ENCODE results near the gene SBNO2.

Gene SBNO2

DNA sequence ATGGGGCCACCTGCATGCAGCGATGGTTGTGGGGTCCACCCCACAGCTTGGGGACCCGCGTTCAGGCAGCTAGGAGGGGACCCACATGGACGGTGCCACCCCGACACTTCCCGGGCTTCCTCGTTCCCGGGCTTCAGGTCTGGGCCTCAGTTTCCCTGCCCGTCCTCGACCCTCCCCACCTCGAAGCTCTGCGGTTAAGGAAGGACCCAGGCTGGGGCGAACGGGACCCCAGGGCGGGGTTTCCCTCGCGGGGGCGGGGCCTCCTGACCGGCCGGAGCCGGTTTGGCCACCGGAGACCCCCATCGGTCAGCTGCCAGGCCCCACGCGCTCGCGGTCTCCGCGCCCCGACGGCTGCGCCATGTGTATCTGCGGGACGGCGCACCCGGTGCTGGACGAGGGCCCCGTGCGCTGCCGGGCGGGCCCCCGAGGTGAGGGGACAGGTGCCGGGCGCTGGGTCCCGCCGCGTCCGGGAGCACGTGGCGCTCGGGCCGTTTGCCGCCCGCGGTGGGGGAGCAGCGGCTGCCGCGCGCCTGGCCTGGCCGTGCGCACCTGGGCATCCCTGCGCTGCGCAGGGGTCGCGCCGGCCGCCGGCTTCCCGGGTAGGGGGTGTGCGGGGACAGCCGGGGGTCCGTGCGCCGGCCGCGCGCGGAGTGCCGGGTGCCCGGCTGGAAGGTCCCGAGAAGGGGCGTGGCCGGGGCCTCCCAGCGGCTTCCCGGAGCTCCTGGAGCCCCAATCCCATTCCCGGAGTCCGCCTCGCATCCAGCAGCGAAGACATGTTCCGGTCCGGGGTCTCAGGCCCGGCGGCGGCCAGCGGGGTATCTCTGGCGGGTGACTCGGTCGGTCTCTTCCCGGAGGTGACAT is 102.9 kb downstream of the SBNO2 start:
- DNase-seq, result no peak

DNA sequence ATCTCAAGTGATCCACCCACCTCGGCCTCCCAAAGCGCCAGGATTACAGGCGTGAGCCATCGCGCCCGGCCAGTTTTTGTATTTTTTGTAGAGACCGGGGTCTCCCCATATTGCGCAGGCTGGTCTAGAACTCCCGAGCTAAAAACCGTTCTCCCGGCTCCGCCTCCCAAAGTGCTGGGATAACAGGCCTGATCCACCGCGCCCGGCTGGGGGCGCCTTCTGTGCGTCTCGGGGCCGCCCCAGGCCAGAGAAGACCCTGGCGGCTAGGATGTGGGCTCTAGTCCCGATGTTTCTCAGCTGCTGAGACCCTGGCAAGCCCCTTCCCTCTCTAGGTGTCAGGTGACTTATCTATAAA is 103.5 kb downstream of the SBNO2 start:
- no peak for DNase-seq

DNA sequence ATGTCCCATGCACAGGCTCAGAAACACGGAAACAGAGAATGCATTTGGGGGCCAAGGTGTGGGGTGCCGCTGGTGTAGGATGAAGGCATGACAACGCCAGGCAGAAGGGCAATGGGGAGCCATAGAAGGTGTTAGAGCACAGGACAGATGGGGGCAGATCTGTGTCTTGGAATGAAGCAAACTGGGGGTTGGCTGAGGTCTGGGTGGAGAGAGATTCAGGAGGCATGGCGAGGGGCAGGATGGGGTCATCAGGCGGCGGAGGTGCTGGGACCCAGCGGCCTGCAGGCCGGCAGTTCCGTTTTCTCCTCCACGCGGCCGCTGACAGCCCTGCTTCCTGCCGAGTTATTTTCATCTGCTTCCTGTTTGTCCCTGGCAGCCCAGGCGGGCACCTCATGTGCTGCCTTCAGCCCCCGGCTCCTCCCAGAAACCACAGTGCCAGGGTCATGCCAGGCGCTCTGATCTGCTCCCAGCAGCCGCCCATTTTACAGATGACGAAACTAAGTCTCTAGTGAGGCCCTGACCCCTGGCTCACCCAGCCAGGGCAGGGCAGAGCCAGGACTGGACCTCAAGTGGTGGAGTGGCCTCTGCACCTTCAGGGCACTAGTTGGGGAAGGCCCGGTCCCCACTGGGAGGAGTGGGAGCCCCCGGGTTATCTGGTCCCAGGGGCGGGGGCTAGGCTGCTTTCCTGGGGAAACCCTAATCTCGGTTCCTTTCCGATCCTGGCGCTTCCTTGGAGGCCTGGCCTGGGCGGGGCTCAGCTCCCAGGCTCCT is 104.9 kb downstream of the SBNO2 start:
- no peak for DNase-seq

DNA sequence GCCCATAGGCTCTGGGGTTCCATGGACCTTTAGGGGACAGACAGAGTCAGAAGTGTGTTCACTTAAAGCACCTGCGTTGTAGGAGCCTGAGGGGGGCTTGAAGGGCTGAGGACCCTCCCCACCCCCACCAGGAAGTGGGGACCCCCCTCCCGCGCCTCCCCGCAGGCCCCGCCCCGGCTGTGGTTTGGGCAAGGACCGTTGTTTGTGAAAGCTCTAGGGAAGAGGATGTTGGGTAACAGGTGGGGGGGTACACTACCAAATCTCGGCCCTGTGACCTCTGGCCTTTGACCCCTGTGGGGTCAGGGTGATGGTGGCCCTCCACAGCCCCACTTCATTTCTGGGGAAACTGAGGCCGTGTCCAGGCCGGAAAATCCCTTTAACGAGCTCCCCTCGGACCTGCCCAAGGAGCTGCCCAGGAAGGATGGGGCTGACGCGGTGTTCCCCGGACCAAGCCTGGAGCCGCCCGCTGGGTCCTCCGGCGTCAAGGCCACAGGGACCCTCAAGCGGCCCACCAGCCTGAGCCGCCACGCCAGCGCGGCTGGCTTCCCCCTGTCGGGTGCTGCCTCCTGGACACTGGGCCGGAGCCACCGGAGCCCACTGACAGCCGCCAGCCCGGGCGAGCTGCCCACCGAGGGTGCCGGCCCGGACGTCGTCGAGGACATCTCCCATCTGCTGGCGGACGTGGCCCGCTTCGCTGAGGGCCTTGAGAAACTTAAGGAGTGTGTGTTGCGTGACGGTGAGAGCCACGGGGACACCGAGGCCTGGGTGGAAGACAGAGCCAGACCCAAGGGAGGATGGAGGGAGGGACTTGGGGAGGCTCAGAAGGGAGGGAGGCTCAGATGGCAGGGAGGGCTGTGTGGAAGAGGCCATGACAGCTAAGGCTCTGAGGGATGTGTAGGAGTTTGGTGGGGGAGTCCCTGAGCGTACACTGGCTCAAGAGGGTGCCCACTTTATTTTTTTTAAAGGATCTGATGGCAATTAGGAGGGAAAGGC is 105.8 kb downstream of the SBNO2 start:
- no peak for DNase-seq

DNA sequence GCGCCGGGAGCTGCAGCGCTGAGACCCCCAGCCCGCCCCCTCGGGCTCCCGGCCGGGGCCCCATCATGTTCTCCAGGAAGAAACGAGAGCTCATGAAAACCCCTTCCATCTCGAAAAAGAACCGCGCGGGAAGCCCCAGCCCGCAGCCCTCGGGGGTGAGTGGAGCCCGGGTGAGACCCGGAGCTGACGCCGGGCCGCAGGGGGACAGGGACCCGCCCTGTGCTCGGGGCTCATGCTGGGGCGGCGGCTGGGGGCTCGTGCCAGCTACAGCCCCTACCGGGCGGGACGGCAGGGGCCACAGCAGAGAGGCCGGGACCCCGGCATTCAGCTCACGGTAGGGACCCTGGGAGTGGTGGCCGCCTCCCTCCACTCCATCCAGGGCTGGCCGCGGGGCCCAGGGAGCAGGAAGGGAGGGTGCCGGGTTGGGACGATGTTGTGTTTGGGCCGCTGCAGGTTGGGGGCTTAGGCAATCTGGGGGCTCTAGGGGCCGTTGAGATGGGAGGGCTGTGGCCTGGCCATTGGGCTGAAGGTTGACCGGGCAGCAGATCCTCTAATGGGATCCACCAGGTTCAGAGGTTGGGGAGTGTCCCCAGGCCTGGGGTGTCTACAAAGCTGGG is 106.6 kb downstream of the SBNO2 start:
- DNase-seq, result no peak

DNA sequence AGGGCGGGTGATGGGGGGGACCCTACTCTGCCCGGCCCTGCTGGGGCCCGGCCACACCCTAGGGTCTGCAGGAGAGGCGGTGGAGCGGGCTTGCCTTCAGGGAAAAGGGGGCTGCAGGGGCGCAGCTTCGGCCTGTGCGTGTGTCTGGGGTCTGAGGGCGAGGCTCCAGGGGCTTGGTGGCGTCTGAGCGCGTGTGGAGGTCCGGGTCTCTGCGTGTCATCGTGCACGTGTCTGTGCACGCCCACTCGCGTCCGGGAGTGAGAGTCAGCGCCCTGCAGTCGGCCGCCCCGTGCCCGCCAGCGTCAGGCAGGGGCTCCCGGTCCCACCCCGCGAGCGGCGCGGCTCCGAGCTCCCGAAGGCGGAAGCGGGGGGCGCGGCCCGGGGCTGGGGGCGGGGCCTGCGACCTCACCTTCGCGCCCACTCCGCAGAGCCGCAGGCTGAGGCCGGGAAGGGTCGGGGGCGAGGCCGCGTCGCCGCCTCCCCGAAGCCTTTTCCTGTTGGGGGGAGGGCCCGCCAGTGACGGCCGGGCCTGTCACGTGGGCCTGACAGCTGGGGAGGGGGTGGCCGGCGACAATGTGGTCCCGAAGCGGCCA is 107.2 kb downstream of the SBNO2 start, which contains the start of gene ARHGAP45:
ARHGAP45 (plus strand) TSS at position 420 of the 593 bp plus-strand sequence. CDS start 239 bp downstream, outside the sequence.
- no peak for DNase-seq

DNA sequence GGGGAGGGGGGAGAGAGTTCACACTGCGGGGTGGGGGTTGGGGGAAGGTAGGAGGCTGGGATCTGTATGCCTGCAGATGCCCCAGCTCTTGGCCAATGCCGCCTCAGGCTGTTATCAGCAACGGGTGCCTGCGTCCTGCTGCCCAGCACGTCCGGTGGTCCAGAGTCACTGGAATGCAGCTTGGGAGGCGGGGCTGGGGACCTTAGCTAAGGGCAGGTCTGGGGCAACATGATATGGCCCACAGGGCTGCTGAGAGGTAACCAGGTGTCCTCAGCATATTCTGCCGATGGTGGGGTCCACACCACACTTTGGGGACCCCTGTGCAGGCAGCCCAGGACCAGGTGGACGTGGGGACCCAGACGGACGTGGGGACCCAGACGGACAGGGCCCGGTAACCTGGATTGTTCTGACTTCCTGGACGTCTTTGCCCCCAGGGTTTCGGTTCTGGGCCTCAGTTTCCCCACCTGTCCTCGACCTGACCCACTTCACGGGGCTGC is 107.8 kb downstream of the SBNO2 start:
- DNase-seq, result no peak

DNA sequence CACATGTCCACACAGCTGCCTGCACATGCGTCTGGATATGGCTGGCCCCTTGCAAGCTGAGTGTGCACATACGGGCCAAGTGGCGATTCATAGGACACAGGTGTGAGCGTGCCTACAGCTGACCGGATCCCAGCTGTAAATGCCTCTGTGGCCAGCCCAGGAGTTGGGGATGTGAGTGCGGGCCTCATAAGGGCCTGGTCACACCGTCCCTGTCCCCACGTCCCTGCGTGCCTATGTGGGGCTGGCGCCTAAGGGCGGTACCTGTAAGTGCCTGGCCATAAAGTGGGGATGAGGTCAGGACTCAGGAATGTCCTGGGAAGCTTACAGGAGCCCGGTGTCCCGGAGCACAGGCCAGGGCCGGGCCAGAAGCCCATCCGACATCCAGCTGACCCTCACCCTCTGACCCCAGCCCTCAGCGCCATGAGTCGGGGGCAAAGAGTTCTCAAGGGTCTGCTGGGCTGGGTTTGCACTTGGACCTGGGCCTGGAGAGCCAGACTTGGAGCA is 108.4 kb downstream of the SBNO2 start:
- DNase-seq, result no peak

DNA sequence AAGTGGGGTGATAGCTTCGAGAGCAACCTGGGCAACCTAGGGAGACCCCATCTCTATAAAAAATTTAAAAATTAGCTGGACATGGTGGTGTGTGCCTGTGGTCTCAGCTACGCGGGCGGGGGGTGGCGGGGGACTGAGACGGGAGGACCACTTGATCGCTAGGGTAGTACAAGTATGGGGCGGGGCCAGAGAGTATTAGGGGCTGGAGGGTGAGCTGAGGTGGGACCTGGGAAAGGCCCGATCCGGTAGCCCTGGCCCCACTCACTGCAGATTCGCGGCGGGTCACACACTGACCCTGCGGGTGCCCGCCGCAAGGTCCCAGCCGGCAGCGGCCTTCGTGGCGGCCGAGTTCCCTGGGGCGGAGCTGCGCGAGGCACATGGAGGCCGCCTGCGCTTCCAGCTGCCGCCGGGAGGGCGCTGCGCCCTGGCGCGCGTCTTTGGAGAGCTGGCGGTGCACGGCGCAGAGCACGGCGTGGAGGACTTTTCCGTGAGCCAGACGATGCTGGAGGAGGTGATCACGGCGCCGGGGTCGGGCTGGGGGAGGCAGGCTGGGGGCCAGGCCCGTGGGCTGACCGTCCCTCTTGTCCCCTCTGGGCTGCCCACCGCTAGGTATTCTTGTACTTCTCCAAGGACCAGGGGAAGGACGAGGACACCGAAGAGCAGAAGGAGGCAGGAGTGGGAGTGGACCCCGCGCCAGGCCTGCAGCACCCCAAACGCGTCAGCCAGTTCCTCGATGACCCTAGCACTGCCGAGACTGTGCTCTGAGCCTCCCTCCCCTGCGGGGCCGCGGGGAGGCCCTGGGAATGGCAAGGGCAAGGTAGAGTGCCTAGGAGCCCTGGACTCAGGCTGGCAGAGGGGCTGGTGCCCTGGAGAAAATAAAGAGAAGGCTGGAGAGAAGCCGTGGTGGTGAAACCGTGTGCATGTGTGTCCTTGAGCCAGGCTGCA is 109.1 kb downstream of the SBNO2 start:
- peak; percentile 49 for DNase-seq

DNA sequence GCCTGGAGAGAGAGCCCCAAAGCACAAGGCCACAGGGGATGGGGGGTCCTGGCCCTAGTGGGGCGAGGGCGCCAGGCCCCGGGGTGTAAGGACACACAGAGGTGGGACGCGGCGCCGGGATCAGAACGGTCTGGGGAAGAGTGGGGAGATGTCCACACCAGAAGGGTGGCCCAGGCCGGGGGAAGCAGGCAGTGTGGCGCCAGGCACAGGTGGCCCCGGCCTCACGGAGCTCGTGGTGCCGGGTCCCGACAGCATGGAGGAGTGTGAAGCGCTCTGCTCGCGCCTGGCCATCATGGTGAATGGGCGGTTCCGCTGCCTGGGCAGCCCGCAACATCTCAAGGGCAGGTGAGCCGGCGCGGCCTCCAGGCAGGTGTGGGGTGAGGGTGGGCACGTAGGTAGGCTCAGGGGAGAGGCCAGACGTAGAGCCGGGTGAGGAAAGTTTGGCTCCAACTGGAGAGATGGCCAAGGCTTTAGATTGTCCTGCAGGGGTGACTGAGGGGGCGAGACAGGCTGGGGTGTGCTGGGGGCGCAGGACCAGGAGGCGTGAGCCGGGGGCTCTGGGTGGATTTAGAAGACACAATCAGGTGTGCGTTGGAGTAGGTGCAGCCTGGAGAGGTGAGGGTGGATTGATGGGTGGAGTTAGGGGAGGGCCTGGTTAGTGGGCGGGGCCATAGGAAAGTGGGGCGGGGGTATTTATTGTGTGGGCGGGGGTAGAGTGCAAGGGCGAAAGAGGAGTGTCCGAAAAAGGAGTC is 110.0 kb downstream of the SBNO2 start:
- no peak for DNase-seq

DNA sequence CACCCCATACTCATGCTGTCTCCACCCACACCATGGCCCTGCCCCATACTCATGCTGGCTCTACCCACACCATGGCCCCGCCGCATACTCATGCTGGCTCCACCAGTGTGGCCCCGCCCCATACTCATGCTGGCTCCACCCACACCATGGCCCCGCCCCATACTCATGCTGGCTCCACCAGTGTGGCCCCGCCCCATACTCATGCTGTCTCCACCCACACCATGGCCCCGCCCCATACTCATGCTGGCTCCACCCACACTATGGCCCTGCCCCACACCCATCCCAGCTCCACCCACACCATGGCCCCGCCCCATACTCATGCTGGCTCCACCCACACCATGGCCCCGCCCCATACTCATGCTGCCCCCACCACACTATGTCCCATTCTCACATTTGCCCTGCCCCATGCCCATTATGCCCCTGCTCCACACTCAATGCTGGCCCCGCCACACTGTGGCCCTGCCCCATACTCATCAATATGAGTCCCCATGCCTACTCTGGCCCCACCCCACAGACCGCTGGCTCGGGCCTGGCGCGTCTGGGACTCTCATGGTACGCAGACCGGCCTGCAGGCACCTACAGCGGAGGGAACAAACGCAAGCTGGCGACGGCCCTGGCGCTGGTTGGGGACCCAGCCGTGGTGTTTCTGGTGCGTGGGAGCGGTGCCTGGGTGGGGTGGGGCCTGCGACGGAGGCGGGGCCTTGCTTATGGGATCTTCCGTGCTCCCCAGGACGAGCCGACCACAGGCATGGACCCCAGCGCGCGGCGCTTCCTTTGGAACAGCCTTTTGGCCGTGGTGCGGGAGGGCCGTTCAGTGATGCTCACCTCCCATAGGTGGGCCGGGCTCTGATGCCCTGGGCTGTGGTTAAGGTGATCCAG is 110.8 kb downstream of the SBNO2 start:
- DNase-seq, result no peak

DNA sequence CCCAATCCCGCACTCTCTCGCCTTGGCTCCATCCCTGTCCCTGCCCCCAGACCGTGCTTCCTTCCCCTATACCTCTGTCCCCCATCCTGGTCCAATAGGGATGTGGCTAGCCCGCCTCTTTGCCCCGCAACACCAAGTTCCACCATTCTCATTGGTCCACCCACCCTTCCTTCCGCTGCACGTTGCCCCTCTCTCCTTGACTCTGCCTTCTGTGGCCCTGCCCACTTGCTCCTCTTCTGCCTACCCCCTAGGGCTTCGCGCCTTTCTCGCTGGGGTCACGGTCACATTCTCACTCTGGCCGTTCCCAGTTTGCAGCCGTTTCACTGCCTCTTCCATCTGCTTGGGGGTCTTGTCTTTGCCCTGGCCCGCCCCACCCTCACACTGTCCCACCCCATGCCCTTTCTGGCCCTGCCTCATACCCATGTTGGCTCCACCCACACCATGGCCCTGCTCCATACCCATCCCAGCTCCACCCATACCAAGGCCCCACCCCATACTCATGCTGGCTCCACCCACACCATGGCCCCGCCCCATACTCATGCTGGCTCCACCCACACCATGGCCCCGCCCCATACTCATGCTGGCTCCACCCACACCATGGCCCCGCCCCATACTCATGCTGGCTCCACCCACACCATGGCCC is 111.6 kb downstream of the SBNO2 start:
- no peak for DNase-seq

DNA sequence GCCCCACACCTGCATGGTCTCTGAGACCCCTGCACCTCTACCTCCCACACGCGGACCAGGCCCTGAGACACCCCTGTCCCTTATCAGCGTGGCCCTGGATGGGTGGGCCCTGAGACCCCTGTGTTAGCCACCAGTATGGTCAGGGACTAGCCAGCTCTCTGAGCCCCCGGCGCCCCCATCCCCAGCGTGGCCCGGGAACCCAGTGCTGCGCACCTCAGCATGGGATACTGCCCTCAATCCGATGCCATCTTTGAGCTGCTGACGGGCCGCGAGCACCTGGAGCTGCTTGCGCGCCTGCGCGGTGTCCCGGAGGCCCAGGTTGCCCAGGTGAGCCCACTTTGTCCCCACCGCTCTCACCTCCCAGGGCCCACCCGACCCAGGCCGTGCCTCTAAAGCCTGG is 112.1 kb downstream of the SBNO2 start:
- no peak for DNase-seq

DNA sequence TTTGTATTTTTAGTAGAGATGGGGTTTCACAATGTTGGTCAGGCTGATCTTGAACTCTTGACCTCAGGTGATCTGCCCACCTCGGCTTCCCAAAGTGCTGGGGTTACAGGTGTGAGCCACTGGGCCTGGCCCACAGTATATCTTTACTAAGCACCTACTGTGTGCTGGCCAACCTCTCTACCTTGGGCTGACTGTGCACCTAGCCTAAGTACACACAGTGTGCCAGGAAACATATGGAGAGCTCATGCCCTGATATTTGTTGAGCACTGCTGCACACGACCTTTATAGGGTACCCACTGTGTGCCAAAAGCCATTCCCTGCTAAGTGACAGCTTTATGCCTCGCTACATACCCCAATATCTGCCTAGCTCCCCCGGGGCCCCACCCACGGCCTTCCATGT is 113.4 kb downstream of the SBNO2 start:
- DNase-seq, result no peak

DNA sequence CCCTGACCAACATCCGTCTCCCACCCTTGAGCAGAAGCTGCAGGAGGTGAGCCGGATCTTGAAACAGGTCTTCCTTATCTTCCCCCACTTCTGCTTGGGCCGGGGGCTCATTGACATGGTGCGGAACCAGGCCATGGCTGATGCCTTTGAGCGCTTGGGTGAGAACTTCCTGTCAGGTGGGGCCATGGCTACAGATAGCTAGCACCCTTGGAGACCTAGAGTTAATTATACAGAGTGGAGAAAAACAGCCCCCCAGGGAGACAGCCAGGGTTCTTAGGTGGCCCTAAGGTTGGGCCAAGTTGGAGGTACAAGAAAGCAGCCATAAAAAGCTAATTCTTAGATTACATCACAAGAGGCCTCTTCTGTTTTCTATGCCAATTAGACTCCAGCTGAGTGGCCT is 116.0 kb downstream of the SBNO2 start:
- DNase-seq, result no peak

Data from kidney glomerular epithelial cell (primary cell).